Fibroblast of upper back skin (primary cell): ENCODE results near the gene PMS1.
A peak's percentile ranks its signal among the peaks of the same experiment; 100 is the strongest.
"Not testable (repeated sequence)": the region's sequence is repeated elsewhere in the genome, so short reads cannot be mapped to it uniquely, and the experiment has no call there.

Experiments
- DNase-seq: peaks from one replicate; pipeline ENCODE4 v3.0.0-alpha.2; 2013

PMS1 gene

DNA sequence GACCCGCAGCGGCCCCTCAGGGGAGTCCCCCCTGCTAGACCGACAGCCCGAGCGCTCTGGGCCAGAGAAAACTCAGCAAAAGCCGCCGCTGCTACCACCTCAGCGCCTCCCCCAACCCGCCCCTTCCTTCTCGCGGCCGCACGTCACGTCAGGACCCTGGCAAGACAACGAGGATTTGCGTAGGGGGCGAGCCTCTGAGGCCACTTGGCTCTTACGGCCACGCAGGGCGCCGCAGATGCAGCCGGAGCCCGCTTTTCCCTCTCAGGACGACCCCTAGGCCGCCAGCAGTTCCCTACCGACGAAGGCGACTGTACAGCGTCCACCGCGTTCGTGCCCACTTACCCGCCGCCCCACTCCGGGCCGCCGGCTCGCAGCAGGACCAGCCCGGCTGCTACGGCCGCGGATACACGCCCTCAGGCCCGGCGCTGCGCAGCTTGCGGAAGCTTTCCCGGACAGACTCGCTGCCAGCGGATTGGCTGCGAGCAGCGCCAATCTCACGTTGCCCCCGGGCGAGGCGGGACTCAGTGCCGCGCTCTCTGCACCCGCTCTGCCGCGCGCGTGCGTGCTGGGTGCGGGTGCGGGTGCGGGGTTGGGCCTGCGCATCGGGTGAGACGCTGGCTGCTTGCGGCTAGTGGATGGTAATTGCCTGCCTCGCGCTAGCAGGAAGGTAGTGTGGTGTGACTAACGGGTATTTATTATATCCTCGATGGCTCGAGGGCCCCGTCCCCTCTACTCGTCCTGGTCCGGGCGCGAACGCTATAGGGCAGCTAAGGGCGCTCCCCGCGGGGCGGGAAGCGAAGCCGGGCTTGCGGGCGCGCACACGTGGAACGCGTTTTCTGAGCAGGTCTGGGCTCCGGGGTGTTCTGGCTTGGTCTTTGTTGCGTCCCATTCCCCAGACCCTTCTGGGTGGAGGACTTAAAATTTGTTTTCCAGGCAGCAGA is at the start of gene PMS1, which contains the start of gene ORMDL1:
Gene PMS1 (plus strand): TSS at position 524 of the 941 bp plus-strand sequence. CDS start 7,360 bp downstream, outside the sequence.
Gene ORMDL1 (minus strand): TSS at position 413 of the 941 bp plus-strand sequence. CDS start 1,744 bp downstream, outside the sequence.
- DNase-seq, result peak; percentile 95

- peak; percentile 39 for DNase-seq
These were observed 33.1 kb upstream of the PMS1 start for GRCh38 chr2:189751080-189751658.

DNA sequence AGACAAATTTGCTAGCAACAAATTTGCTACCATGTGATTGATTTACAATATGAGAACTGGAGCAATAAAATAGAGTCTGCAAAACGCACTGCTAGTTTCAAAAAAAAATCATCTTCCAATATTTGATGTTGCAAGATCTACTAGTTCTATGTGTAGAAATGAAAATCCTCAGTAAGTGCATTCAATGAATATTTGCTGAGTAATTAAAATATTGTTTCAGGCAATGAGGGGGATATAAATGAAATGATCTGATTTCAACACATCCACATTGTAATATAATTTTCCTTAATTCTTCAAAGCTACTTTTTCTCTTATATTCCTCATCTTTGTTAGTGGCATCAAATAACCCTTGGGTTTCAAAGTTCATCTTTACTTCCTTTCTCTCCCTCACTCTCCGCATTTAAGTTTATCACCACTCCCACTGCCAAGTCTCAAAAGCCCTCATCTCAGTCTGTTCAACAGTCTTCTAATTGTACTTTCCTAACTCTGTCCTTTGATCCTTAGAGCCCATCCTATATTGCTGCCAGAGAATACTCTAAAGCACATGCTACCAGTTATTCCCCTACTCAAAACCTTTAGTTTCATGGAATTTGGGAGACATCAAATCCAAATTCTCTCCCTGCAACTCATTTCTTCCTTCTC is 27.8 kb upstream of the PMS1 start:
- no peak for DNase-seq

GRCh38 chr2:189760154-189760553 is 24.1 kb upstream of the PMS1 start:
- not testable (repeated sequence) for DNase-seq

DNA sequence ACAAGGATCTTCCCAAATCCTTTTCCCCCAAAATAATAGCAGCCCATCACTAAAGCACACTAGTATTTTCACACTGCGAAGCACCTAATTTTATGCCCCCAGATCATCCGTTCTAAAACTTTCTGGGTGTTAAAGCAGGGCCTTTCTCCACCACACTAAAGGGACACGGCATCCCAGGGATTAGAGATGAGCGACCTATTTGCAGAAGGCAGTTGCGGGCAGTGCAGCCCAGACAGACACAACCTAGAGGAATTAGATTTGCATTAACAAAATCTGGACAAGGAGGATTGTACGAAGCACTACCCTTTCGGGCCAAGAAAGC is 22.1 kb upstream of the PMS1 start:
- DNase-seq, result no peak

- DNase-seq, result peak; percentile 90
These were observed 21.5 kb upstream of the PMS1 start, which contains the start of gene OSGEPL1 for GRCh38 chr2:189762551-189763298. OSGEPL1 (minus strand) TSS chr2:189762792; CDS start chr2:189761640, 1,152 bp downstream.

DNA sequence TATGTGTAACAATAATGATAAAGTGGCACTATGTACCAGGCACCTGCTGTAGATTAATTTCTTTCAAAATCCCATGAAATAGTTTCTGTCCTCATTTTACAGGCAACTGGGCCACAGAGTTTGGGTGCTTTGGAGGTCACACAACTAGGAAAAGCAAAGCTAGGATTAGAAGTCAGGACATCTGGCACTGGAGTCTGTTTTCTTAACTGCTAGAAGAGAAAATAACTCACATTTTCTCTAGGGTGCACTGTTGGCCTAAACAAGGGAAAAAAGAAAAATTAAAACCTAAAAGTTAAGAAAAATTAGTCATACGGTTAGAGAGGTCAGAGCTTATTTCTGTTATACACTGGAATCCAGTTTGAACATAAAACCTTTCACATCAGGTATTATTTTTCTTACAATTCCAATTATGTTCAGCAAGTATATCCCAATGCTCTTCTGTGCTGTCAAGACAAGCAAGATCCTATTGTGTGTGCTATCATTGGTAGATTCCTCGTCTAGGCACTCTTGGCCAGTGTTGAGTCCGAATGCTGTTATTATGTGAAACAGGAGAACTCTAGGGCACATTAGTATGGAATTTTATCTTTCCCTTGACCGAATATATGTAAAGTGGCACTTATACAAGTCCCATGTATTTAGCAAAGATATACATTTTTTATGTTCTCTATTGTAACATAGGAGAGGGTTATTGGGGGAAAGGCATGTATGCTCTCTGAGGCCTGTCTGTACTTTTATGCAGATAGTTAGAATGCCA is 20.2 kb upstream of the PMS1 start:
- peak; percentile 9 for DNase-seq

DNA sequence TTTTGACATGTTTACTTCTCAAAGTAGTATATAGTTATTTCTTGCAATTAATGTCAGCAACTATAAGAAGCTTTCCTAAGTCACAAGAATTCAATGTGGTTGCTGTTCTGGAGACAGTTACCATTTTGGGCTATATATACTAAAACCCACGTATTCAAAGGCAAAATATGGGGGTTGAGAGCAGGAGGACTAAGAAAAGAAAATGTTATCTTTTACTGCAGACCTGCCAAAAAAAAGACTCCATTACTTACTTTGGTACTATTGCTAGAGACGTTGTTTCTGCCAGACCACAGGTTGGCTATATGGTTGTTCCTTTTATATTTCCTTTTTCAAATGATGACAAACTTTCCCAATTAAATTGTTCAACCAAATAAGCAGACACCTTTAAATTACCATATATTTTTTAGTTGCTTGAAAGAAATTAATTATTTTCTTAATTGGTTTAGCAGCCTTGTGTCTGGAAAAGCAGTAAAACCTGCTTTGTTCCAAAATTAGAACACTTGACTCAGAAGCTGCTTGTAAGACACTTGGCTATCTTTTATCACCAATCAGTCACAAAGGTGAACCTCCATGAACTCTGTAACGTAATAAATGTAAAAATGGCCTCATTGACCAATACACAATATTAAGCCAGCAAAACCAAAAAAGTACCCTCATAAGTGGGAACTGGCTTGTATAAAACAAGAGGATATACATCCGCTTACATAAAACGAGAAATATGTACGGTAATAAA is 13.5 kb upstream of the PMS1 start:
- no peak for DNase-seq

DNA sequence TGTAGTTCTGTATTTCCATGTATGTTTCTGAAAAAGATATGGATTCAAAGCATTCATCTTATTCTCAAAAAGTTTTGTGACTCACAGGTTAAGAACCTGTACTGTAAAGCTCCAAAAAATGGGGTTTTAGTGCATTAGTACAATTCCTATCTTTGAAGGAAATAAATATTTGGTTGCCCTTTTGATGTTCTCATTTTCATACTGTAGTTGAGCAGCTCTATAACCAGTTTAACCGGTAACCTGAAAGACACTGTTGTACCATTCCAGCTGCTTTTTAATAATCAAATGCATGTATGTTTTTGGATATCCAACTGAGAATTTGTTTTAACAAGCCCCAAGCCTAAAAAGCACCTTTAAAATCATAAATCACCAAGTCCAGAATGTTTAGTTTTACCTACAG is 12.0 kb upstream of the PMS1 start:
- no peak for DNase-seq

- no peak for DNase-seq
These were observed 2.0 kb upstream of the PMS1 start for GRCh38 chr2:189782221-189782671.

GRCh38 chr2:189783451-189783926 is 761 bp upstream of the PMS1 start:
- peak; percentile 18 for DNase-seq

- no peak for DNase-seq
These were observed 7.2 kb downstream of the PMS1 start for GRCh38 chr2:189791338-189792042.

GRCh38 chr2:189794310-189794709 is 10.1 kb downstream of the PMS1 start:
- DNase-seq, result no peak

- DNase-seq, result no peak
These were observed 13.7 kb downstream of the PMS1 start for GRCh38 chr2:189797902-189798301.

GRCh38 chr2:189798312-189799029 is 14.2 kb downstream of the PMS1 start:
- DNase-seq, result peak; percentile 63

DNA sequence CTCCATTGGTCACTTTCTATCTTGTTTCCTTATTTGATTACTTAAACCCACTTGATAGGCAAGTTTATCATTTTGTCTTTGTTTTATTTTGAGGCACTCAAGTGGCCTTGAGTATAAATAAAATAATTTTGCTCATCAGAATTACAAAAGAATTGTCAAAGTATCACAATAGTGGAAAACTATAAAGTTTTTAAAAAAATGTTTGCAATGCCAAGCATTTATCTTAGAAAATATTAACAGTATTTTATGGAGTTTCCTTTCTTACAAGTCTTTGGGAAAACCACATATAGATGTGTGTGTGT is 14.7 kb downstream of the PMS1 start:
- DNase-seq, result no peak

DNA sequence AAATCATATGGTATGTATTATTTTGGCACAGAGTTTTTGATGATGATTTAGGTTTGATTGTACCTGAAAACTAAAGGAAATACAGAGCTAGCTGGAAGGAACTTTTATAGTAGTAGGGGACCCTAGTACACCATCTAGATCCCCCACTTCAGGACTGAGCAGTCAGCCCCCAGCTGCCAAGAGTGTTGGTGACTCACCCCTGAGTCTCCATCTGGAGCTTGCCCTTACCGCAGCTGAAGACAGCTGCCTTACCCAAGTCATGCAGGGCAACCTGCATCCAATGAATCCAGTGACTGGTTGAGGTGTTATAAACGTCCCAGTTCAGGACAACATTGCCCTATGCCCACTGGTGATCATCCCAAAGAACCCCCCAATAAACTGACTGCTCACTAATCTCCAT is 15.3 kb downstream of the PMS1 start:
- peak; percentile 61 for DNase-seq

GRCh38 chr2:189802396-189802912 is 18.2 kb downstream of the PMS1 start:
- no peak for DNase-seq

GRCh38 chr2:189803431-189803830 is 19.2 kb downstream of the PMS1 start:
- no peak for DNase-seq
